SK-N-SH (cell line): ENCODE data around the gene IRGC. TPM values are rescaled to one million over a fixed set of nuclear protein-coding genes. Genes with fewer than 3 reads are reported as not detected.
A peak's percentile ranks its signal among the peaks of the same experiment; 100 is the strongest.

Experiments
- CTCF ChIA-PET: fragments of 300-600, 350-600 bp; formaldehyde crosslinking; extraction: SDS; loops from one replicate; lab custom pipeline; 2021; lab: Yijun Ruan, JAX
- POLR2A ChIA-PET: fragments of 350-600 bp; sonication (Branson Sonifier 250); formaldehyde crosslinking; extraction: SDS; loops from one replicate; lab custom pipeline; 2020; ENCODE audit warnings: antibody characterized with exemption, inconsistent platforms; lab: Yijun Ruan, JAX
- DNase-seq: peaks from one replicate; pipeline ENCODE4 v3.0.0; 2012
- H2AFZ ChIP-seq: fragments of 200-600 bp; sonication (generic); 2 replicates; pipeline ENCODE4 v1.8.1; 2016; ENCODE audit warnings: antibody characterized with exemption, mild to moderate bottlenecking, low read depth
- H3F3A ChIP-seq: fragments of 200-600 bp; sonication (generic); replicated peaks from 2 replicates; pipeline ENCODE3; 2016; ENCODE audit warnings: antibody characterized with exemption, mild to moderate bottlenecking; ENCODE audit not compliant: insufficient read depth
- H3K27ac ChIP-seq, 2 experiments: fragments of 200-500 bp in 1 of 2; fragments of 200-600 bp in 1 of 2; sonication (Bioruptor generic) in 1 of 2; sonication (generic), shearing (Covaris generic) in 1 of 2; 2 replicates each; pipeline versions ENCODE4 v1.5.1 to v1.6.1; 2014 to 2016; ENCODE audit warnings: low read depth in 2 of 2, inconsistent platforms in 1 of 2, low read length in 1 of 2, mild to moderate bottlenecking in 1 of 2, mixed read lengths in 1 of 2
- H3K27me3 ChIP-seq: fragments of 200-600 bp; sonication (generic), shearing (Covaris generic); 2 replicates; pipeline ENCODE4 v1.6.1; 2016; ENCODE audit warnings: mixed run types; ENCODE audit not compliant: insufficient read depth
- H3K36me3 ChIP-seq, 2 experiments: fragments of 200-500 bp in 1 of 2; fragments of 200-600 bp in 1 of 2; sonication (Bioruptor generic) in 1 of 2; sonication (generic) in 1 of 2; replicated peaks in 1 of 2; 2 replicates each; pipeline versions ENCODE3 to v1.5.1; 2014 to 2016; ENCODE audit warnings: low read length in 1 of 2, mild to moderate bottlenecking in 1 of 2; ENCODE audit not compliant: insufficient read depth in 2 of 2, control insufficient read depth in 1 of 2
- H3K4me1 ChIP-seq, 2 experiments: fragments of 200-500 bp in 1 of 2; fragments of 200-600 bp in 1 of 2; sonication (Bioruptor generic) in 1 of 2; sonication (generic), shearing (Covaris generic) in 1 of 2; 2 replicates each; pipeline versions ENCODE4 v1.5.1 to v1.6.1; 2014 to 2016; ENCODE audit warnings: low read depth in 1 of 2, low read length in 1 of 2, mixed run types in 1 of 2; ENCODE audit not compliant: insufficient read depth in 2 of 2, control insufficient read depth in 1 of 2
- H3K4me2 ChIP-seq: fragments of 200-600 bp; sonication (generic), shearing (Covaris generic); 2 replicates; pipeline ENCODE4 v1.6.1; 2017; ENCODE audit warnings: mixed run types
- H3K4me3 ChIP-seq, 2 experiments: fragments of 200-500 bp in 1 of 2; fragments of 200-600 bp in 1 of 2; sonication (Bioruptor generic) in 1 of 2; sonication (generic), shearing (Covaris generic) in 1 of 2; 2 replicates each; pipeline versions ENCODE4 v1.5.1 to v1.8.1; 2014 to 2016; ENCODE audit warnings: low read depth in 2 of 2, inconsistent platforms in 1 of 2, low read length in 1 of 2, mild to moderate bottlenecking in 1 of 2, mixed read lengths in 1 of 2, moderate library complexity in 1 of 2
- H3K79me2 ChIP-seq: fragments of 200-600 bp; sonication (generic); 2 replicates; pipeline ENCODE4 v1.8.1; 2017; ENCODE audit warnings: mild to moderate bottlenecking; ENCODE audit not compliant: insufficient read depth
- H3K9ac ChIP-seq: fragments of 200-600 bp; sonication (generic); 2 replicates; pipeline ENCODE4 v1.6.1; 2017; ENCODE audit warnings: mixed run types
- H3K9me2 ChIP-seq: fragments of 200-600 bp; sonication (generic); 2 replicates; pipeline ENCODE4 v1.6.1; 2017; ENCODE audit warnings: mixed run types
- H3K9me3 ChIP-seq: fragments of 200-600 bp; sonication (generic); 2 replicates; pipeline ENCODE4 v1.6.1; 2017; ENCODE audit warnings: mixed run types, mild to moderate bottlenecking, moderate library complexity
- H4K20me1 ChIP-seq: fragments of 200-600 bp; sonication (generic); 2 replicates; pipeline ENCODE4 v1.6.1; 2017; ENCODE audit warnings: mild to moderate bottlenecking, mixed run types; ENCODE audit not compliant: insufficient read depth
- ELF1 ChIP-seq: IDR thresholded peaks from 2 replicates; pipeline ENCODE4 v1.4.0; 2012
- EP300 ChIP-seq, 2 experiments: IDR thresholded peaks; 2 replicates each; pipeline versions ENCODE4 v1.4.0 to v1.6.1; 2012; ENCODE audit warnings: borderline replicate concordance in 1 of 2, low read depth in 1 of 2, low read length in 1 of 2
- EZH2phosphoT487 ChIP-seq: fragments of 200-600 bp; sonication (generic); IDR thresholded peaks from 2 replicates; pipeline ENCODE4 v1.6.1; 2017; ENCODE audit warnings: low read depth, mixed run types, mild to moderate bottlenecking, antibody characterized with exemption, moderate library complexity, borderline replicate concordance
- FOSL2 ChIP-seq: IDR thresholded peaks from 2 replicates; pipeline ENCODE4 v1.4.0; 2012; ENCODE audit warnings: low read depth, mild to moderate bottlenecking, moderate library complexity, borderline replicate concordance
- GATA2 ChIP-seq: sonication (generic); formaldehyde crosslinking; IDR thresholded peaks from 2 replicates; pipeline ENCODE4 v1.5.0; 2020; ENCODE audit warnings: mild to moderate bottlenecking, missing genetic modification reagents
- JUND ChIP-seq: IDR thresholded peaks from 2 replicates; pipeline ENCODE4 v1.4.0; 2012
- MEF2A ChIP-seq: IDR thresholded peaks from 2 replicates; pipeline ENCODE4 v1.4.0; 2012; ENCODE audit warnings: low read depth, borderline replicate concordance
- MXI1 ChIP-seq: IDR thresholded peaks from 2 replicates; pipeline ENCODE4 v1.6.1; 2012; ENCODE audit warnings: mild to moderate bottlenecking, low read depth, low read length, improper control_type of control experiment
- NRF1 ChIP-seq: IDR thresholded peaks from 2 replicates; pipeline ENCODE4 v1.6.1; 2012; ENCODE audit warnings: low read depth, mild to moderate bottlenecking, low read length
- PBX3 ChIP-seq: IDR thresholded peaks from 2 replicates; pipeline ENCODE4; 2012
- POLR2AphosphoS5 ChIP-seq: IDR thresholded peaks from 2 replicates; pipeline ENCODE4 v1.6.1; 2012; ENCODE audit warnings: low read depth, low read length
- REST ChIP-seq: IDR thresholded peaks from 2 replicates; pipeline ENCODE4 v1.6.1; 2012; ENCODE audit warnings: mild to moderate bottlenecking, low read depth, low read length, moderate library complexity
- RFX5 ChIP-seq: IDR thresholded peaks from 2 replicates; pipeline ENCODE4 v1.6.1; 2012; ENCODE audit warnings: mild to moderate bottlenecking, improper control_type of control experiment, low read length
- SIN3A ChIP-seq: IDR thresholded peaks from 2 replicates; pipeline ENCODE4 v1.6.1; 2012; ENCODE audit warnings: low read depth, mild to moderate bottlenecking, low read length, moderate library complexity, borderline replicate concordance
- TCF12 ChIP-seq: IDR thresholded peaks from 2 replicates; pipeline ENCODE4 v1.4.0; 2012
- YY1 ChIP-seq: IDR thresholded peaks from 2 replicates; pipeline ENCODE4 v1.4.0; 2012; ENCODE audit warnings: low read depth, mild to moderate bottlenecking
- WGBS: methylation state at CpG from one replicate; pipeline ENCODE4 v1.1.6; 2017; ENCODE audit warnings: low lambda C conversion rate; 5-methylcytosine and 5-hydroxymethylcytosine counted together
- polyA plus RNA-seq, 3 experiments: library from polyadenylated mRNA; depleted of rRNA; stranded (reverse); fragments of >200 nt; gene quantifications; 2 replicates each; pipeline ENCODE4 v1.2.3, GENCODE V29; 2012
- TF ChIP-seq, protein P1 (sequence below): IDR thresholded peaks from 2 replicates; pipeline ENCODE4 v1.4.0; 2012; ENCODE audit warnings: low read depth, borderline replicate concordance
- TF ChIP-seq, protein P2 (sequence below): fragments of 200-600 bp; sonication (generic); IDR thresholded peaks from 2 replicates; pipeline ENCODE4 v1.6.1; 2017; ENCODE audit warnings: antibody characterized with exemption, mild to moderate bottlenecking, moderate library complexity
- TF ChIP-seq, protein P3 (sequence below): fragments of 150-350 bp; IDR thresholded peaks from 2 replicates; pipeline ENCODE4 v1.6.1; 2017; ENCODE audit warnings: antibody characterized with exemption, low read length, low read depth, borderline replicate concordance

IRGC gene
- polyA plus RNA-seq, 1 of the 3 experiments (the other 2 are of a cell fraction) = not detected

DNA sequence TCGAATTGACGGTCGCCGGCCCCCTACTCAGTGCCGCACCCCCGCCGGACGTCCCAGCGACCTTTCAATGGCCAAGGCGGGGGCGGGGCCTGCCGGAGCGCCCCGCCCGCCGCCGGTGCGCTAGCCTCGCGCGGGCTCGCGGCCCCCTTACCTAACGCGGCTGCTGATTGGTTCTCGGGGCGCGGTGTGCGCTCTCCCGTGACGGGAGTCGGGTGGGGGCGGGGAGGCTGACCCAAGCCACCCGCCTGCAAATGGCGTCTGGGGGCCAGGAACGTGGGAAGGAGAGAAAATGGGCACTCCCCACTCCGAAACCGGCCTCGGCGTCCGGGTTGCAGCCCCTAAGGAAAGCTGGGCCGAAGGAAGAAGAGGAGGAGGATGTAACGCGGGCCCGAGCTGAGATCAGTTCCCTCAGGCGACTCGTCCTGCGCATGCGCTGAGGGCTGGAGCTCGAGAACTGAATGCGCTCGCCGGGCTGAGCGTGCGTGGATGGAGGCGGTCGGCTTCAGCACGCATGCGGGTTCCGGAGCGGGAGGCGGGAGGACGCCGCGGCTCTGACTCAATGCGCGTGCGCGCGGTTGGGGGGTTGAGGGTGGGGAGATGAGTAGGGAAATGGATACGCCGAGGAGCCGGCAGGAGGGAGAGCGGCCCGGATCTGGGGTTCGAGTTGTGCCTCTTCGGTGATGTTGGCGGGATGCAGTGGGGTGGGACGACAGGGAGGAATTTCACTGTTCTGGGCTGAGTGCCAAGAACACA is 38.8 kb downstream of the IRGC start, which contains the start of gene SMG9 (continued):
- TF ChIP-seq REST = 0 out of 2 replicates have a peak, but pooled peaks have one; percentile 22
- no peak for TF ChIP-seq EZH2phosphoT487
- peak; percentile 76; the same call in 1 of the 2 replicates for TF ChIP-seq POLR2AphosphoS5

DNA sequence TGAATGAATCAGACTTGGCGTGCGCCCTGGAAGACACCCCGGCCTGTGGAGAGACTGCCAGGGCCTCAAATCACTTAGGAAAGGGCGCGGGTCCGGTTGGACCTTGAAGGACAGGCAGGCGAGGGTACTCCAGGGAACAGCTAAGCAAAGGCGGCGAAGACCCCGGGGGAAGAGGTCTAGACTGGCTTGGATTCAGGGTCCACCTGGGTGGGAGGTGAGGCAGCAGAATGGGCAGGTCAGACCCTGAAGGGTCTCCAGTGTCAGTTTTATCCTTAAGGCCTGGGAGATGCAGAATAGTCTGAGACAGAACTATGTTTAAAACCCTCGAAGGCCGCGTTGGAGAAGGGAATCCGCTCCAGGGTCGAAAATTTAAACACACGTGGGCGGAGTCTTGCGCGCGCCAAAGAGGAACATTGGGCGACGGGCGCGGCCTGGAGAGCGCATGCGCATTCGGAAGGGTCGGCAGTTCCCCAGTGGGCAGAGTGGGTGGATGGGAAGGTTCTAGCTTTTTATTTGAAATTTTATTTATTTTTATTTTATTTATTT is 39.5 kb downstream of the IRGC start:
- no peaks in the 10 kb centered on the region for H3K9me3 ChIP-seq
- POLR2A ChIA-PET = interaction anchor here (0.8 to 1.7 kb wide), 4 partner anchors 10 to 23 kb away, joined by 3 to 5 read pairs (median 4); no protein-coding TSS in a partner anchor
- 2% methylated on average over 27 of the region's 28 CpGs for WGBS
- H3K9me2 ChIP-seq = no peaks in the 10 kb centered on the region
- DNase-seq = peak; percentile 87
- CTCF ChIA-PET = interaction anchor here (0.8 to 4.6 kb wide), 8 partner anchors 11 to 85 kb away, joined by 3 to 30 read pairs (median 4); partner anchors contain the start of gene PLAUR
- H4K20me1 ChIP-seq = peaks cover 13% of the 10 kb centered on the region
- H3F3A ChIP-seq = peaks cover 63% of the 10 kb centered on the region
- peak overlapping the region; percentile 98 to 100 for H3K27ac ChIP-seq
- peak overlapping the region; percentile 71 for H2AFZ ChIP-seq
- peaks cover 7 to 50% of the 10 kb centered on the region in 2 experiments; a peak in 3 of 4 replicates for H3K4me1 ChIP-seq
- peak overlapping the region; percentile 98 for H3K4me2 ChIP-seq
- H3K9ac ChIP-seq = peak overlapping the region; percentile 96
- peaks cover 42% of the 10 kb centered on the region for H3K79me2 ChIP-seq
- no peaks in the 10 kb centered on the region for H3K27me3 ChIP-seq
- peaks cover 10 to 19% of the 10 kb centered on the region in 2 experiments for H3K36me3 ChIP-seq
- peak overlapping the region; percentile 74 to 87 for H3K4me3 ChIP-seq
- TF ChIP-seq YY1 = no peak
- TF ChIP-seq RFX5 = no peak
- no peak for TF ChIP-seq MEF2A
- TF ChIP-seq, protein P1, sequence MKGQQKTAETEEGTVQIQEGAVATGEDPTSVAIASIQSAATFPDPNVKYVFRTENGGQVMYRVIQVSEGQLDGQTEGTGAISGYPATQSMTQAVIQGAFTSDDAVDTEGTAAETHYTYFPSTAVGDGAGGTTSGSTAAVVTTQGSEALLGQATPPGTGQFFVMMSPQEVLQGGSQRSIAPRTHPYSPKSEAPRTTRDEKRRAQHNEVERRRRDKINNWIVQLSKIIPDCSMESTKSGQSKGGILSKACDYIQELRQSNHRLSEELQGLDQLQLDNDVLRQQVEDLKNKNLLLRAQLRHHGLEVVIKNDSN = no peak
- TF ChIP-seq MXI1 = peak; percentile 80
- peak in 1 of 2 experiments; percentile 21; a peak in 1 of 4 replicates for TF ChIP-seq EP300 (IDR thresholded peaks at IDR 0.05; ENCODE audit: borderline replicate concordance in 1 of 2, low read depth in 1 of 2, low read length in 1 of 2)
- TF ChIP-seq JUND = peak; percentile 23; the same call in 1 of the 2 replicates
- TF ChIP-seq, protein P2, sequence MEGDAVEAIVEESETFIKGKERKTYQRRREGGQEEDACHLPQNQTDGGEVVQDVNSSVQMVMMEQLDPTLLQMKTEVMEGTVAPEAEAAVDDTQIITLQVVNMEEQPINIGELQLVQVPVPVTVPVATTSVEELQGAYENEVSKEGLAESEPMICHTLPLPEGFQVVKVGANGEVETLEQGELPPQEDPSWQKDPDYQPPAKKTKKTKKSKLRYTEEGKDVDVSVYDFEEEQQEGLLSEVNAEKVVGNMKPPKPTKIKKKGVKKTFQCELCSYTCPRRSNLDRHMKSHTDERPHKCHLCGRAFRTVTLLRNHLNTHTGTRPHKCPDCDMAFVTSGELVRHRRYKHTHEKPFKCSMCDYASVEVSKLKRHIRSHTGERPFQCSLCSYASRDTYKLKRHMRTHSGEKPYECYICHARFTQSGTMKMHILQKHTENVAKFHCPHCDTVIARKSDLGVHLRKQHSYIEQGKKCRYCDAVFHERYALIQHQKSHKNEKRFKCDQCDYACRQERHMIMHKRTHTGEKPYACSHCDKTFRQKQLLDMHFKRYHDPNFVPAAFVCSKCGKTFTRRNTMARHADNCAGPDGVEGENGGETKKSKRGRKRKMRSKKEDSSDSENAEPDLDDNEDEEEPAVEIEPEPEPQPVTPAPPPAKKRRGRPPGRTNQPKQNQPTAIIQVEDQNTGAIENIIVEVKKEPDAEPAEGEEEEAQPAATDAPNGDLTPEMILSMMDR = no peak
- TF ChIP-seq FOSL2 = peak; percentile 57; the same call in 1 of the 2 replicates
- no peak for TF ChIP-seq PBX3
- no peak for TF ChIP-seq ELF1
- TF ChIP-seq, protein P3, sequence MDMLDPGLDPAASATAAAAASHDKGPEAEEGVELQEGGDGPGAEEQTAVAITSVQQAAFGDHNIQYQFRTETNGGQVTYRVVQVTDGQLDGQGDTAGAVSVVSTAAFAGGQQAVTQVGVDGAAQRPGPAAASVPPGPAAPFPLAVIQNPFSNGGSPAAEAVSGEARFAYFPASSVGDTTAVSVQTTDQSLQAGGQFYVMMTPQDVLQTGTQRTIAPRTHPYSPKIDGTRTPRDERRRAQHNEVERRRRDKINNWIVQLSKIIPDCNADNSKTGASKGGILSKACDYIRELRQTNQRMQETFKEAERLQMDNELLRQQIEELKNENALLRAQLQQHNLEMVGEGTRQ = no peak
- peak; percentile 5; the same call in 1 of the 2 replicates for TF ChIP-seq TCF12
- TF ChIP-seq SIN3A = peak; percentile 37; the same call in 1 of the 2 replicates
- TF ChIP-seq NRF1 = peak; percentile 54; the same call in 1 of the 2 replicates
- no peak for TF ChIP-seq GATA2 (CRISPR knock-in tag)
